Measurements from ENCODE around the gene TRIP4.
A peak's percentile ranks its signal among the peaks of the same experiment; 100 is the strongest.

The TRIP4 gene

GRCh38 chr15:64447536-64448315 is 60.1 kb downstream of the TRIP4 start:
- no peak for DNase-seq (ENCODE audit: low spot score)

- DNase-seq (ENCODE audit: low spot score): no peak
Observed at GRCh38 chr15:64452988-64453688, 65.5 kb downstream of the TRIP4 start.

- DNase-seq (ENCODE audit: low spot score): no peak
Observed at GRCh38 chr15:64453689-64454037, 66.0 kb downstream of the TRIP4 start.

DNA sequence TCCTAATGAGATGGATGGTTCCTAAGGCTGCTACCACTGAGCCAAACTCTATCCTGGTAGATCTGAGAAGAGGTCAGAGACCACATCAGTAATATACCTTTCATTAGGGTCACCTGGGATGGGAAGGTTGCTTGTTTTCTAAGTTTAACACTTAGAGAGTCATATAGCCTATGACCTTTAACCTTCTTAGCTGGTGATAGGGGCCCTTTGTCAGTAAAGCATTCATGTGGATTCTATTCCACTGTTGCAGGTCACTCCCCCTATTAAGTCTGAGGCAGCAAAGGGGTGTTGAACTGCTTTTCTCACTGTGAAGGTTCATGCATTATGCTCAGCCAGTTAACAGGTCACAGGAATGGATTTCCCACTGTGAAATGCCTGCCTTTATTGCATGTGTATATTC is 66.6 kb downstream of the TRIP4 start:
- no peak for DNase-seq (ENCODE audit: low spot score)

- DNase-seq (ENCODE audit: low spot score): no peak
Observed at GRCh38 chr15:64455961-64456371, 68.3 kb downstream of the TRIP4 start.

- DNase-seq (ENCODE audit: low spot score): no peak
Observed at GRCh38 chr15:64456634-64457108, 69.0 kb downstream of the TRIP4 start.

GRCh38 chr15:64459066-64459781 is 71.6 kb downstream of the TRIP4 start:
- no peak for DNase-seq (ENCODE audit: low spot score)

DNA sequence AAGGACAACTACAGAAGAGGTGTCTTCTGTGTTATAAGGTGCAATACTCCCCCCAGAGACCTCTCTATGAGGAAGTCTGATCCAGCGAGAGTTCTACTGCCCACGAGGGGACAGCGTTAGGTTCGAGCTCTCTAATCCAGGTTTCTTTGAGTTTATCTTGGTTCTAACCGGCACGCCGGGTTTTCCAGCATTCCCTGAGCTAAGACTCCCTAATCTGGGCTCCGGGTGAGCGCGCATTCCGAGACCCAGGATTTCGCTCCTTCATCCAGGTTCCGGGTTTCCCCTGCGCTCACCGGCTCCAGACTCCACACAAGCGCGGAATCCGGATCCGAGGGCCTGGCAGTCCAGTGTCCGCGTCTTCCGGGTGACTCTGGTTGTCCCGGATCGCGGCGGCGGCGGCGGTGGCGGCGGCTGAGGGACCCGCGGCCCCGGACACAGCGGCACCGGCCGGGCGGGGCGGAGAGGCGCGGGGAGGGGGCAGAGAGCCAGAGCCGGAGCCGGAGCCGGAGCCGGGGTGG is 72.6 kb downstream of the TRIP4 start, which contains the start of gene ZNF609:
Gene ZNF609, plus strand, starts transcription at position 373 of the 518 bp plus-strand sequence. CDS start 38,842 bp downstream, outside the sequence.
- DNase-seq (ENCODE audit: low spot score): peak; percentile 84

- DNase-seq (ENCODE audit: low spot score): peak; percentile 28
Observed at GRCh38 chr15:64460724-64461720, 73.4 kb downstream of the TRIP4 start.

- DNase-seq (ENCODE audit: low spot score): peak; percentile 13
Observed at GRCh38 chr15:64461721-64462162, 74.1 kb downstream of the TRIP4 start.

GRCh38 chr15:64462492-64462891 is 74.9 kb downstream of the TRIP4 start:
- no peak for DNase-seq (ENCODE audit: low spot score)

- no peak for DNase-seq (ENCODE audit: low spot score)
Observed at GRCh38 chr15:64464276-64465005, 76.8 kb downstream of the TRIP4 start.

GRCh38 chr15:64466408-64467141 is 78.9 kb downstream of the TRIP4 start:
- no peak for DNase-seq (ENCODE audit: low spot score)

- no peak for DNase-seq (ENCODE audit: low spot score)
Observed at GRCh38 chr15:64472161-64472560, 84.5 kb downstream of the TRIP4 start.

DNA sequence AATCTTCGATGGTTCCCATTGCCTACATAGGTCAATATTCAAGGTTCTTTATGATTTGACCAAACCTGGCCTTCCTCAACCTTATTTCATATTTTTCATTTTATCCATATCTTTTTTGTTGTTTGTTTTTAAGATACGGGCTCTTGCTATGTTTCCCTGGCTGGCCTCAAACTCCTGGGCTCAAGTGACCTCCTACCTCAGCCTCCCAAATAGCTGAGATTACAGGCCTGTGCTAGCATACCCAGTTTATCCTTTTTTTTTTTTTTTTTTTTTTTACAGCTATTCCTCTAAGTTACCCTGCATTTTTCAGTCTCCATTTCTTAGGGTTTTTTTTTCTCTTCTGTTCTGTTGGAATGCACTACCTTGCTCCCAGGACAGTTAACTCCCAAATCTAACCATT is 87.2 kb downstream of the TRIP4 start:
- DNase-seq (ENCODE audit: low spot score): no peak

- DNase-seq (ENCODE audit: low spot score): no peak
Observed at GRCh38 chr15:64476550-64476949, 88.9 kb downstream of the TRIP4 start.

DNA sequence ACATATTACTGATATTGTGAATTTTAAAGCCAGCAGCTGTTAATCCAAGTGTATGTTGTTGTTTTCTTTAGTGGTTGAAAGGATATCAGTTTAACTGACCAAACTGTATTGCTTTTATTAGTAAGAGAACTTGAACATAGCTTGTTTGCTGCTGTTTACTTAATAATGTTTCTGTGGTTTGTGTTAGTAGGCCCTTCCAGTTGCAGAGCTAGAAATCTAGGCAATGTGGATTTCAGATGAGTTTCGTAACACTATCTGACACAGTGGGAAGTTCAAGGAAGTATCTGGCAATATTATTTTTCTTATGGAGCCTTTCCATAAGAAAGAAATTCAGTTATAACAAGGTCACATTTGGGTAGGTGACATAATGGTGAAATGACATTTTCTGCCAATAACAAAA is 91.2 kb downstream of the TRIP4 start:
- DNase-seq (ENCODE audit: low spot score): no peak

- DNase-seq (ENCODE audit: low spot score): no peak
Observed at GRCh38 chr15:64480891-64481290, 93.3 kb downstream of the TRIP4 start.

DNA sequence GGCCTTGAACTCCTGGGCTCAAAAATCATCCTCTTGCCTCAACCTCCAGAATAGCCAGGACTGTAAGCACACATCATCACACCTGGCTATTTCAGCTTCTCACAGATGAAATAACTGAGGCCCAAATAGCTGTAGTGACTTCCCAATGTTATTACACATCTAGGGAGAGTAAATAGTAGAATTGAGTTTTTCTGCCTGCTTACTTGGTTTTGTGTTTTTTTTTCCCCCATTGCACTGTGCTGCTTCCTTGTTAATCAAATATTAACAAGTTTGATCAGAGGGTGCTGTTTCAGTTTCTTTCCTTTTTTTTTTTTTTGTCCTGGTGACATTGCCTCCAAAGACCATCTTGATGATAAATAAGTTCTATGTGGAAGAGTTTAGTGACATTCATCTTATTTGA is 96.1 kb downstream of the TRIP4 start:
- no peak for DNase-seq (ENCODE audit: low spot score)

- DNase-seq (ENCODE audit: low spot score): no peak
Observed at GRCh38 chr15:64485796-64486195, 98.2 kb downstream of the TRIP4 start.

Measured in hematopoietic multipotent progenitor cell treated with erythropoietin and hydrocortisone succinate and interleukin-3 and kit ligand, for 15 days (in vitro differentiated cells).